Breast epithelium (tissue), 3 donors: ENCODE data around the gene MT1X.

Experiments used
- POLR2A ChIP-seq: fragments of 450-650 bp; IDR thresholded peaks from one replicate; pipeline ENCODE4 v1.6.1; 2016; ENCODE audit warnings: antibody characterized with exemption, mild to moderate bottlenecking, moderate library complexity
- POLR2AphosphoS5 ChIP-seq, 3 donors: sonication (generic); formaldehyde crosslinking; IDR thresholded peaks; one replicate each; pipeline ENCODE4 v1.6.1; 2017; ENCODE audit warnings: antibody characterized with exemption in 3 of 3
- TF ChIP-seq, protein P1 (sequence below), 3 donors: fragments of 450-650 bp; IDR thresholded peaks; one replicate each; pipeline ENCODE4 v1.5.1; 2016 to 2017; ENCODE audit warnings: antibody characterized with exemption in 3 of 3, mild to moderate bottlenecking in 3 of 3, moderate library complexity in 3 of 3

GRCh38 chr16:56653218-56653617 is 29.1 kb upstream of the MT1X start:
- TF ChIP-seq, protein P1, sequence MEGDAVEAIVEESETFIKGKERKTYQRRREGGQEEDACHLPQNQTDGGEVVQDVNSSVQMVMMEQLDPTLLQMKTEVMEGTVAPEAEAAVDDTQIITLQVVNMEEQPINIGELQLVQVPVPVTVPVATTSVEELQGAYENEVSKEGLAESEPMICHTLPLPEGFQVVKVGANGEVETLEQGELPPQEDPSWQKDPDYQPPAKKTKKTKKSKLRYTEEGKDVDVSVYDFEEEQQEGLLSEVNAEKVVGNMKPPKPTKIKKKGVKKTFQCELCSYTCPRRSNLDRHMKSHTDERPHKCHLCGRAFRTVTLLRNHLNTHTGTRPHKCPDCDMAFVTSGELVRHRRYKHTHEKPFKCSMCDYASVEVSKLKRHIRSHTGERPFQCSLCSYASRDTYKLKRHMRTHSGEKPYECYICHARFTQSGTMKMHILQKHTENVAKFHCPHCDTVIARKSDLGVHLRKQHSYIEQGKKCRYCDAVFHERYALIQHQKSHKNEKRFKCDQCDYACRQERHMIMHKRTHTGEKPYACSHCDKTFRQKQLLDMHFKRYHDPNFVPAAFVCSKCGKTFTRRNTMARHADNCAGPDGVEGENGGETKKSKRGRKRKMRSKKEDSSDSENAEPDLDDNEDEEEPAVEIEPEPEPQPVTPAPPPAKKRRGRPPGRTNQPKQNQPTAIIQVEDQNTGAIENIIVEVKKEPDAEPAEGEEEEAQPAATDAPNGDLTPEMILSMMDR (IDR thresholded peaks at IDR 0.05) = no peak
- no peak for TF ChIP-seq POLR2A
- no peak for TF ChIP-seq POLR2AphosphoS5 (IDR thresholded peaks at IDR 0.05)
